Stimulated activated CD8-positive, alpha-beta memory T cell treated with anti-CD3 and anti-CD28 coated beads, Interleukin-12 subunit alpha, Interleukin-12 subunit beta, amount 100 ng/mL, for 1 hour (primary cell): ENCODE results near the gene ANKRD65.
"Not testable (repeated sequence)": the region's sequence is repeated elsewhere in the genome, so short reads cannot be mapped to it uniquely, and the experiment has no call there.

ENCODE experiments used
- DNase-seq: peaks from one replicate; pipeline ENCODE4 v3.0.0-alpha.2; 2020; ENCODE audit warnings: low read depth

ANKRD65 gene

DNA sequence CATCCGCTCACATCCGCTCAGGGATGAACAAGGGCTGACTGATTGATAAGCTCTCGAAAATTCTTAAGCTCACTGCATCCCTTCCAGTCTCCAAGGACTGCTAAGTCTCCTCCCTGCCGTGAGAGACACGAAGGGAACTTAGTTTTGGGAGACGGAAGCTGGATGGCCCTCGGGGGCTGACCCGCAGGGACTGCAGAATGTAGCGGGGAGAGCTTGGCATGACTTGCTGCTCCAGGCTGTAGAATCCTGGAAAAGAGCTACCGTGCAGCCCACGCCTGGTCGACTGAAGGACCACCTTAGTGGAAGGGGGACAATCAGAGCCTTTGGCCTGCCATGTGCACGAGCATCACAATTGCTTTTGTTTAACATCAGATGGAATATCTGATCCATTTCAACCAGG is 5.3 kb downstream of the ANKRD65 start:
- no peak for DNase-seq

DNA sequence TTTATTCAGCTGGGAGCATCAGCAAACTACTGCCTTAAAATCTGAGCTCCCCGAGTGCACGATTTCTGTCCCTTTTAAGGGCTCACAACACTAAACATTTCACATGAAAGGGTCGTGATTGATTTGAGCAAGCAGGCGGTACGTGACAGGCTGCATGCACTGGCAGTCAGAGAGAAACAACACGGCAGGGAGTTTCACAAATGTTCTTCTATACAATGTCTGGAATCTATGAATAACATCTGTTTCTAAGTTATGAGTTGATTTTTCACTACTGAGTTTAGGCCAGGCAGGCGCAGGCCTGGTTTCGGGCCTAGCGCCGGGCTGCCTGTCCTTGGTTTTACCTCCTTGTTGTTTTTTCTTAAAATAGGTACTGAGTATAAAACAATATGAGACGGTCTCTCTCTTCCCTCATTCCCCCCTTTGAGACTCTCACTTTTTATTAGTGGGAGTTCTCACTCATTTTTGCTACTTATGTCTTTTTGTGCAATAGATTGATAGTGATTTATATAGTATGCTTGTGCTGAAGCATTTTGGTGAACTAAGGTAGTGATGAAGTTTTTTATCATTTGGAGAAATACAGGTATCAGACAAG is 8.7 kb downstream of the ANKRD65 start:
- DNase-seq, result not testable (repeated sequence)

DNA sequence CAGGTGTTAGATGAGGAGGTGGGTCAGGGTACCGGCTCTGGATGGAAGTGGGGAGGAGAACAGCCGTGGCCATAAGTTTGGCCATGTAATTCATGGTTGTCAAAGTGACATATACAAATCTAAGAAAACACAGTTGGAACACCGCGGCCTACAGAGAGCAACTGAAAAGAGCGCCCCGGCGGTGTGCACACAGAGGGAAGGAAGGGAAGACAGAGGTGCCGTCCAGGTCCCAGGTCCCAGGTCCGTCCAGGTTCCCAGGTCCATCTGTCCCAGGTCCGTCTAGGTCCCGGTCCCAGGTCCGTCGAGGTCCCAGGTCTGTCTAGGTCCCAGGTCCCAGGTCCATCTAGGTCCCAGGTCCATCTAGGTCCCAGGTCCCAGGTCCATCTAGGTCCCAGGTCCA is 9.4 kb downstream of the ANKRD65 start:
- DNase-seq, result no peak

DNA sequence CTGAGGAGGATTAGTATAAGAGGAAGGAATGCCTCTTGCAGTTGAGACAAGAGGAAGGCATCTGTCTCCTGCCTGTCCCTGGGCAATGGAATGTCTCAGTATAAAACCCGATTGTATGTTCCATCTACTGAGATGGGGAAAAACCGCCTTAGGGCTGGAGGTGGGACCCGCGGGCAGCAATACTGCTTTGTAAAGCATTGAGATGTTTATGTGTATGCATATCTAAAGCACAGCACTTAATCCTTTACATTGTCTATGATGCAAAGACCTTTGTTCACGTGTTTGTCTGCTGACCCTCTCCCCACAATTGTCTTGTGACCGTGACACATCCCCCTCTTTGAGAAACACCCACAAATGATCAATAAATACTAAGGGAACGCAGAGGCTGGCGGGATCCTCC is 10.8 kb downstream of the ANKRD65 start:
- DNase-seq, result not testable (repeated sequence)

DNA sequence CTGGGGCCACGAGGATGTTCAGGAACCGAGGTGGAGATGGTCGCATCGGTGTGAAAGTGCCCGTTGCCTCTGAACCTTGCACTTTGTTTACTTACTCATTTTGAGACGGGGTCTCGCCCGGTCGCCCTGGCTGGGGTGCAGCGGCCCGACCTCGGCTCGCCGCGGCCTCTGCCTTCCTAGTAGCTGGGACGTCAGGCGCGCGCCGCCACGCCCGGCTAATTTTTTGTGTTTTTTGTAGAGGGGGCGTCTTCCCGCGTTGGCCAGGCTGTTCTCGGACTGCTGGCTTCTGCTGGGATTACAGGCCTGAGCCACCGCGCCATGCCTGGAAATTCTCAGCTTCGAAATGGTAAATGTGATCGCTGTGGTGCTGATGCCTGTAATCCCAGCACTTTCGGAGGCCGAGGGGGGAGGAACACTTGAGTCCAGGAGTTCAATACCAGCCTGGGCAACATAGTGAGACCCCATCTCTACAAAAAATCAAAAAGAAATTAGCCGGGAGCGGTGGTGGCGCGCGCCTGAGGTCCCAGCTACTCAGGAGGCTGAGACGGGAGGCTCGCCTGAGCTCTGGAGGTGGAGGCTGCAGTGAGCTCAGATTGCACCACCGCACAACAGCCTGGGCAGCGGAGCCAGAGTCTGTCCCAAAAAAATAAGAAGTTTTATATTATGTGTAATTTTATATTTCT is 13.3 kb downstream of the ANKRD65 start:
- no peak for DNase-seq

DNA sequence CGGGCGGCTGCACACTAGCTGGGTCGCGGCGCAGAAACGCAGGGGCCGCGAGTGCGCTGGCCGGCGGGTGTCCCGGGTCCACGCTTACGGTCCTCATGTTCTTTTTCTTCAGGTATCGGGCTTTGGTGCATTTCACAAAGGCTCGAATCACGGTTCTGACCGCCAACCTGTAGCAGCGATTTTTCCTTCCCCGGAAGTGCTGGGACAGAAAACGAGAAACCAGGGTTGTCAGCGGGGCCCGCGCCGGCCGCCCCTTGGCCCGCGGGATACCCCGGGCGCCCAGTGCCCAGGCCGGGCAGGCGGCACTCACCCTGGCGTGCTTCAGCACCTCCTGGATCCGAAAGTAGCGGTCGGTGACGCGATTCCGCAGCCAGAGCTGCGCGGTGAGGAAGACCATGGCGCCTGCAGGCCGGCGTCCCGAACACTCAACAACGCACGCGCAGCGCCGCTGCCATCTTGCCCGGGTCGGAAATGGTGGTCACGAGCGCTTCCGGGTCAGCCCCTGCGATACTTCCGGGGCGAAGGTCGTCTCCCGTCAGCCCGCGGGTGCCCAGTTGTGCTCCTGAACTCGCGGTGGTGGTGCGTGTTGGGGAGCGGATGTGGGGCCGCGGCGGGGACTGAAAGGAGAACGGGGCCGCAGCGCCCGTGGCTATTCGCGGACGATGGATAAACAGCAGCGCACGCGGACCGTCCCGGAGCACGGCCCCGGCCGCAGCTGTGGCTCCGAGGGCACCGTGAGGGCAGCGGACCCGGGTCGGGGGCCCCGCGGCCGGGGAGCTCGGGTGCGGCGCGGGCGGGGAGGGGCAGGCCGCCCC is 14.0 kb downstream of the ANKRD65 start, which contains the start of gene MRPL20:
Gene MRPL20 (minus strand): TSS at position 473 of the 815 bp plus-strand sequence. CDS start 76 bp downstream, at position 397.
- peak; percentile 93 for DNase-seq

DNA sequence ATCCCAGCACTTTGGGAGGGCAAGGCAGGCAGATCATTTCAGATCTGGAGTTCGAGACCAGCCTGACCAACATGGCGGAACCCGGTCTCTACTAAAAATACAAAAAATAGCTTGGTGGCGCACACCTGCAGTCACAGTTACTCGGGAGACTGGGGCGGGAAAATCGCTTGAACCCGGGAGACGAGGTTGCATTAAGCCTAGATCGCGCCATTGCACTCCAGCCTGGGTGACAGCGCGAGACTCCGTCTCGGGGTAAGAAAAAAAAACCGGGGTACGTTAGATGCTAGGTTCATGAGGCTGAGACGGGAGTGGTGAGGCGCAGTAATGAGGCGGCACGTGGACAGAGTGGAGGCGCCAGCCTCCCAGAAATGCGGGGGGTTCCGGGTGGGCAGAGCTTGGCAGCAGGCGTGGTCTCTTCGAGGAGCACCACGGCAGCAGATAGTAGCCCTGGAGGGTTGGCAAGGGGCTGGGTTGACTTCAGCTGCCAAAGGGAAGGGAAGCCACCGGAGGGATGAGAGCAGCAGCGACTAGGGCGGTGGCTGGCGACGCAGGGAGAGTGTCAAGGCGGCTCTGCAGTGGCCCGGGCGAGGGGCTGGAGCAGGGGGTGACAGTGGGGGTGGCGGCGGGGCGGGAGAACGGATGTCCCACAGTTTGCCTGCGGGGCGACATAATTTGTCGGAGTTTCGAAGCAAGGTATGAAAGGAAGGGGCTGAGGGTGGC is 14.8 kb downstream of the ANKRD65 start:
- DNase-seq, result no peak

DNA sequence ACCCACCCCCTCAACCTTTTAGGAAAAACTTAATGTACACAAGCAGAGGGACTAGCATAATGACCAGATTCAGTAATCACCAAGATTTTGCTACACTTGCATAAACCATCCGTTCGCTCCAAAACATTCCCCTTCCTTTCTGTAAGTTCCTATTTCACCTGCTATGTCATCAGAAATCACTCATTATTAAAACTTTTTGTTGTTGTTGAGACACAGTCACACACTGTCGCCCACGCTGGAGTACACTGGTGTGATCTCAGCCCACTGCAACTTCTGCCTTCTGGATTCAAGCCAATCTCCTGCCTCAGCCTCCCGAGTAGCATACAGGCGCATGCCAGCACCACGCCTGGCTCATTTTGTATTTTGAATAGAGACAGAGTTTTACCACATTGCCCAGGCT is 17.4 kb downstream of the ANKRD65 start:
- DNase-seq, result no peak

DNA sequence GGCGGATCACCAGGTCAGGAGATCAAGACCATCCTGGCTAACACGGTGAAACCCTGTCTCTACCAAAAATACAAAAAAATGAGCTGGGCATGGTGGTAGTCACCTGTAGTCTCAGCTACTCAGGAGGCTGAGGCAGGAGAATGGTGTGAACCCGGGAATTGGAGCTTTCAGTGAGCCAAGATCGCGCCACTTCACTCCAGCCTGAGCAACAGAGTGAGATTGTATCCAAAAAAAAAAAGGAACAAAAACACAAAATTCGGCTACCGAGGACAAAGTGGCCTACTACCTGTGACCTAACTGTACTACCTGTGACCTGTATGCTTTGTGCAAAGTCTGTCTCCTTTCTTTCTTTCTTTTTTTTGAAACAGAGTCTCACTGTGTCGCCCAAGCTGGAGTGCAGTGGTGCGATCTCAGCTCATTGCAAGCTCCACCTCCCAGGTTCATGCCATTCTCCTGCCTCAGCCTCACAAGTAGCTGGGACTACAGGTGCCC is 18.1 kb downstream of the ANKRD65 start:
- DNase-seq, result not testable (repeated sequence)

DNA sequence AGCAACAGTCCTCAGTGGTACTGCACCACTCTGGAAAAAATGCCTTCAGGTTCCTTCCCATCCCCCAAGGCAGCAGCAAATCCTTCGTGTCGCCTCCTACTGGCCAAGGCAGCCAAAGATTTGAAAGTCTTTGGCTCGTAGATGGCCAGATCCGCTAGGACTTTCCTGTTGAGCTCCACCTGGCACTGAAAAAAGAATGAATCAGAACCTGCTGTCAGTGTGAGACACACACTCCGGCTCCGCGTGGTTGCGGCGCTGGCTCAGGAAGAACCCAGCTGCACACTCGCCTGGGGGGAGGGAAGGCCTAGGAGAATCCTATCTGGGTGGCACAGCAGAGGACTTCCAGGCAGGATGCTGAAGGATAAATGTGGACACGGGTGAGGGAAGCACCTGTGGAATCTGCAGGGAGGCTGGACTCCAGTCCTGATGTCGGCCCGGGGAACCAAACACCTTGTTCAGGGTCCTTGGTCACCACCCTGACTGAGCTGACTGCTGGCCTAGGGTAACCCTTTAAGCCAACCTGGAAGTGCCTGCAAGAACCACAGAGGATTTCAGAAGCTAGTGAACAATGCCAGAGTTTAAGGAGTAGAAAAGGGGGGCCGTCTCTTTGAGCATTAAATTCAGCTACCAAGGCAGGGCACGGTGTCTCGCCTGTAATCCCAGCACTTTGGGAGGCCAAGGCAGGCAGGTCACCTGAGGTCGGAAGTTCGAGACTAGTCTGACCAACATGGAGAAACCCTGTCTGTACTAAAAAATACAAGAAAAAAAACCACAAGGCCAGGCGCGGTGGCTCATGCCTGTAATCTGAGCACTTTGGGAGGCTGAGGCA is 18.8 kb downstream of the ANKRD65 start:
- DNase-seq, result no peak

DNA sequence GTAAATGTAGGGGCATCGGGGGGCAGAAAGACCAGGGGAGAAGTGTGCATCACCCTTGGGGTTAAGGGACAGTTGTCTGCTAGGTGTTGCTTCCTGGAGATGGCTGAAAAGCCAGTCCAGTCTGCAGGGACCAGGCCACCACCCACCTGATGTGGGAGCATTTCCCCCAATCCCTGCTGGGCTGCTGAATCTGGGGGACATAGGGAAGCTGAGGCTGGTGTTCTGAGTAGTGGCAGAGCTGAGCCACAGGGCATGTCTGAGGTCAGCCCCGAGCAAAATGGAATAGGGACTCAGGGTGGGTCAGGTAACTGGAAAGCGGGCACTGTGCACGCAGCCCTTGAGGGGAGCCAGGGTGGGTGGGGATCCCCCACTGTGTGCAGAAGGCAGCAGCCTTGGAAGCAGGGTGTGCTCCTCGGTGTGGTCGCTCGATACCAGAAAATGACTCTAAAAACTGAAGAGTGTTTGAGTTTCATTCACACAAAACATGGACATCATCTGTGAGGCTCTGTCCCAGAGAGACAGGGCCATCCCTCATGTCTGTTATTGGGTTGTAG is 19.5 kb downstream of the ANKRD65 start:
- DNase-seq, result no peak

DNA sequence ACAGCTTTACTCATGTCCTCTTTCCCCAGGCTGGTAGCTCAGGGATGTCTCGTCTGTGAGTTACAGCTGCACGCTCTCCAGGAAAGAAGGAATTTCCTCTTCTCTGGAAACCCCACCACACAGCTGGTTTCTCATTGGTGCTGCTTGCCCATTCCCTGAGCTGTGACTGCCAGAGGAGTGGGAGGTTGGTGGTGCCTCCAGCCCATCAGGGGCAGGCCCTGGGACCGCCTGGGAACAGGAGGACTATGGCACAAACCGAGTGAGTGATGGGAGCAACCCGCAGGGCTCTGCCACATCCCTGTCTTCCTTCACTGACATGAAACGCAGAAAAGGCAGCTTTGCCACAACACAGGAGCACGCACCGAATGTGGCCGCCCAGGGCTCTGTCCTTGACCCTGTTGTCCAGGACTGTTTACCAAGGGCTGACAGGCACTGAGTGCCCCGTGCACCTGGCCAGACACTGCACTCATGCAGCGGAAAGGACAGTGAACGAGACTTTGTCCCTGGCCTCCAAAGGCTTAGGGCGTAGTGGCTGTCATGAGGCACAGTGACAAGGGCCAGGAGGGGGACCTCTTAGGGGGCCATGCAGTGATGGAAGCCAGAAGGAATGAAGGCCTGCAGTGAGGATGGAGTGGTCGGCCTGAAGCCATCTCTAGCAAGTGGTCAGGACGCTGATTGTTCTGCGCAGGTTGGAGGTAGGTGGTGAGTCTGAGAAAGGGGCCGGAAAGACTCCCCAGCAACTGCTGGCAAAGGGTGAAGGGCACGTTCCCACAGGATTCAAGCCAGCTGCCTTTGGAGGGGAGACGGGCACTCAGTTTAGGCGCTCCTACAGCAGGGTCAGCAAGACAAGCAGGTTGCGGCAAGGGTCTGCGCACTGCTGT is 20.3 kb downstream of the ANKRD65 start:
- DNase-seq, result no peak

DNA sequence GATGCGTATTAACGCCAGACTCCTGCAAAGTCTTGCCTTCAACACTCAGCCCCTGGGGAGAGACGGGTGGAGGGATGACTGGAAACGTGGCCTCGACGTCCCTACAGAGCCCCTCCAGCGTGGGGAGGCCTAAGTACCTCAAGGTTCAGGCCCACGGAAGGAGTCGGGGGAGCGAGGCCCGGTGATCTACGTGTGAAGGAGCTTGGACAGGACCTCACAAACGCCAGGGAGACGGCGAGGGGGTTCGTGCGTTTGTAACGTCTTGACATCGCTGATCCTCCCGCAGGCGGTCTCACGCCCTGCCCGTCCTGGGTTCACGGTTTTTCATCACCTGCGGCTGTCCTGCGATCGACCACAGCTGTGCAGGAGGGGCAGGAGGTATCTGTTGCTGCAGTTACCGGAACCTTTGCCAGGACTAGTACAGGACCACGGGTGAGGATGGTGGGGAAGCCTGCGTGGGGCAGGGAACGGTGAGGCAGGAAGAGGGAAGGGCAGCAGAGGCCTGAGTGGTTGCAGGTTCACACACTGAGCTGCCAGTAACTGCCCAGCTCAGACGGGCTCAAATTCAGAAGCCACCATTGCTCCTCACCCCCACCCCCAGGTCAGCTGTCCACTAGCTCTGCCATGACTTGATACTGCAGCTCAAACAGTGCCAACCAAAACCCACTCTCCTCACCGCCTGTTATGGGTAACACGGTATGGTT is 21.1 kb downstream of the ANKRD65 start:
- no peak for DNase-seq

DNA sequence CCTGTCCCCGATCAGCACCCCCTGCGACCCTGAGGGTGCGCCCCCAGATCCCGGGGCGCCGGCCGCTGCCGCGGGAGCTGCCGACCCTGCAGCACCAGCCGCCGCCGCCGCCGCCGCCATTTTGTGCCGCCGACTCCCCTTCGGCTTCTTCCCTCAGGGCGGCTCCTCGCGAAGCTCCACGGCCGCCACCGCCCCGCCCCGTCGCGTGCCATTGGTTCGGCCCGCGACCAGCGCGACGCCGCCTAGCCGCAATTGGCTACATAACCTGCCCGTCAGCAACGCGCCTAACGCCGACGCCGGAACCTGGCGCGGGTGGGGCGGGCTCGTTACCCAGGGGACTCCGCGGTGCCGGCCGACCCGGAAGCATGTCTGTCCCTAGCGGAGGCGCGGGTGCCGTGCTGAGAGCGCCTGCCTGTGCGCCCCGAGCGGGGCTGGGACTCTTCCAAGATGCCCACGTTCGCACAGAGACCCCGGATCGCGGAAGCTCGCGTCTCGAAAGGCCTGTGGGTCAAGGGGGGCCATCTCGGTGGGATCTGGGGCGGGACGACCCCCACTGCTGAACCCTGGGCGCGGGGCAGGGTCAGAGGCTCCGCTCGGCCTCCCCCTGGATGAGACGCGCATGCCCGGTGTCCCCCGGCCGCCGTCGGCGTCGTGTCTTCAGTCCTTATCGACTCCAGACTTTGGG is 21.7 kb downstream of the ANKRD65 start, which contains the start of gene CCNL2:
Gene CCNL2 (minus strand): TSS at position 149 of the 685 bp plus-strand sequence. CDS start 29 bp downstream, at position 120.
- peak; percentile 98 for DNase-seq

DNA sequence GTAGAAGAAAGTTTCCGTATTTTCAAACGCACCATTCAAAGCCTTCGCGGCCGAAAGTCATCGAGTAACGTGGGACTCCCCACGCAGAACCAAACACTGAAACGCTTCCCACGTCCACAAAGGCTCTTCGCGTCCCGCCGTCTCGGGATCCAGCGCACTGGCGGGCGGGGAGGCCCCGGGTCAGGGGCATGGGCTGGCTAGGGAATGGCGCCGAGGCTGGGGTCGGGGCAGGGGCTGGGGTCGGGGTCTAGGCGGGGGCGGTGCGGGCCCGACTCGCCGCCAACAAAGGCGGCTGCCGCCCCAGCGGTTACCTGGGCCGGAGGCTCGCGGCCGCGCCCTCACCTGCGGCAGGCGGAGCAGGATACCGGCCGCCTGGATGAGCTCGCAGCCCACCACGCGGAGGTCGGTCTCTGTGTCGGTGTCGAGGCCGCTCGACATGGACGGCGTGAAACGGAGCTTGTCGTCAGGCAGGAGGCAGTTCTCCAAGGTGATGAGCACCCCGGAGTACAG is 22.3 kb downstream of the ANKRD65 start:
- DNase-seq, result no peak

DNA sequence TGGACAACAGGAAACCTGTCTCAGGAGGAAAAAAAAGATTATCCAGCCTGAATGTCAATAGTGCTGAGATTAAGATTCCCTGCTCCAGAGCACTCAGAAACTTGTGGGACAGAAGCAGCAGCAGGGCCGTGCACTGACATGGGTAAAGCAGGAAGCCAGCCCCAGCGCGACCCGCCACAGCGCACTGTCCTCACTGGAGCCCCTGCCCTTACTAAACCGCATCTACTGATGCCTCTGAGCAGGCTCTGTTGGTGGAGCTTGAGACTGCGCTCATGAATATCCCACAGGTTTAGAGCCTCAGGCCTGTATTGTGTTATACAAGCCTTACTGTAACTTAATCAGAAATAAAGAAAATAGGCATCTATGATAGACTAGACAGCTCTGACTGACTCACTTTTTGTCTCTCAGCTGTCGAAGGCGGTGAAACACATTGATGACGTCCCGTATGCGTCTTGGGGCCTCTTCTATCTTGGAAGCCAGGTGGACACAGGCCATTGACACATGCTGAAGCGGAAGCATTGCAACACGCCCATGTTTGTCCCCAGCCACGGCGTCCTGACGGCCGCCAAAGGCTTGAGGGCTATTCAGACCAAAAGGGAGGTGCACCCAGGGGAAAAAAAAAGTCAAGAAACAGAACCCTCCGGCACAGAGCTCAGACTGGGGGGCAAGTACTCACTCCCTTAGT is 23.1 kb downstream of the ANKRD65 start:
- no peak for DNase-seq

DNA sequence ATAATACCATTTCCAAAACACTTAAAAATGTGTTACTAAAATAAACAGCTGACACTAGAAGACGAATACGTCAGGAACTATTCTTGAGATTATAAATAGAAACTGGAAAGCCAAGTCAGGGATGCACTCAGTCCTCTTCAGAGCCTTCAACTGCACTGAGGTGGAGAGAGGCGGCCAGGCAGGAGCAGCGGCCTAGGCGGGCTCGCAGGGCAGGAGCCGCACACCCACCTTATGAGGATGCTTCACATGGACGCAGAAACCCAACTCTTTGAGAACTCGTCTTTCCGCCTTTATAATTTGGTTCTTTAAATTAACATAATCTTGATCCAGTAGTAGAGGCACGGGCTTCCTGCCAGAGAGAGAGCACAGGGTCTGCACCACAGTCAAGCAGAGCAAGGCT is 25.9 kb downstream of the ANKRD65 start:
- no peak for DNase-seq

DNA sequence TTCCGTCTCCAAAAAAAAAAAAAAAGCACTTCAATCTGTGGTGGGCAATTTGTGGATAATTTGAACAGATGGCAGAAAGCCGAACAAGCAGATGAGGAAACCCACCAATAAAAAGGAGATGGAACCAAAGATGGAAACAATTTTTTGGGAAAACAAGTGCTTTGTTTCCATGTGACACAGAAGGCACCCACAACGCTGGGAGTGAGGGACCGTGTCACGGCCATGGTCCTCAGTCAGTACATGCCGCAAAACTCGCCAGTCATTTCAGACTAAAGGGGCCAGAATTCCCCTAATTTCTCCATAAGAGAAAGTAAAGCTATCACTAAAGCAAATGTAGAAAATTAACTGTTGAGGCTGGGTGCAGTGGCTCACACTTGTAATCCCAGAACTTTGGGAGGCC is 27.0 kb downstream of the ANKRD65 start:
- no peak for DNase-seq
